T-cell (primary cell): ENCODE measurements around the gene MYRFL. TPM values are rescaled to one million over a fixed set of nuclear protein-coding genes. Genes with fewer than 3 reads are reported as not detected.
"Not testable (repeated sequence)": the region's sequence is repeated elsewhere in the genome, so short reads cannot be mapped to it uniquely, and the experiment has no call there.

ENCODE experiments used
- ATAC-seq, 4 experiments: fragments of 200-7000 bp in 3 of 4; fragments of 150-1000 bp in 1 of 4; cut with Tn5 transposase; replicated peaks in 1 of 4; 1 replicate in 3 of 4; 2 replicates in 1 of 4; pipeline ENCODE4 v1.10.0; 2021; ENCODE audit warnings: moderate library complexity in 3 of 4, mild to moderate bottlenecking in 2 of 4, moderate number of reproducible peaks in 1 of 4
- CTCF ChIA-PET, 2 donors: fragments of 300-600 bp; sonication (Branson Sonifier 250); formaldehyde crosslinking; loops; one replicate each; lab custom pipeline; 2022; ENCODE audit warnings: antibody characterized with exemption in 2 of 2; lab: Charles Lee
- POLR2A ChIA-PET, 2 donors: fragments of 300-600 bp; sonication (Branson Sonifier 250); formaldehyde crosslinking; loops; one replicate each; lab custom pipeline; 2022; ENCODE audit warnings: antibody characterized with exemption in 2 of 2; lab: Charles Lee
- DNase-seq, 35 experiments: peaks; one replicate each; pipeline versions ENCODE4 v3.0.0 to v3.0.0-alpha.2; 2013 to 2023
- H3K27ac ChIP-seq: one replicate; pipeline ENCODE4 v1.5.1; 2013; ENCODE audit warnings: low read length
- H3K27me3 ChIP-seq, 2 experiments: replicated peaks in 1 of 2; 1 replicate in 1 of 2; 2 replicates in 1 of 2; pipeline versions ENCODE4 v1.6.1 to v1.7.0; 2013; ENCODE audit warnings: low read length in 1 of 2, mixed read lengths in 1 of 2; ENCODE audit not compliant: control insufficient read depth in 2 of 2, insufficient read depth in 2 of 2; ENCODE audit errors: extremely low read depth in 1 of 2
- H3K36me3 ChIP-seq, 2 donors: 1 replicate in 1 of 2; 2 replicates in 1 of 2; pipeline versions ENCODE4 v1.6.1 to v1.7.0; 2013; ENCODE audit warnings: low read length in 1 of 2; ENCODE audit not compliant: control insufficient read depth in 2 of 2, insufficient read depth in 1 of 2; ENCODE audit errors: extremely low read depth in 1 of 2
- H3K4me1 ChIP-seq, 2 experiments: 1 replicate in 1 of 2; 2 replicates in 1 of 2; pipeline versions ENCODE4 v1.6.1 to v1.7.0; 2013; ENCODE audit warnings: low read length in 2 of 2, mixed read lengths in 1 of 2; ENCODE audit not compliant: insufficient read depth in 2 of 2, control insufficient read depth in 1 of 2; ENCODE audit errors: extremely low read depth in 1 of 2
- H3K4me3 ChIP-seq, 2 donors: 1 replicate in 1 of 2; 2 replicates in 1 of 2; pipeline versions ENCODE4 v1.5.1 to v1.7.0; 2013; ENCODE audit warnings: mild to moderate bottlenecking in 2 of 2, low read length in 1 of 2, moderate library complexity in 1 of 2; ENCODE audit not compliant: control insufficient read depth in 1 of 2; ENCODE audit errors: extremely low read depth in 1 of 2
- H3K9me3 ChIP-seq: 2 replicates; pipeline ENCODE4 v1.7.0; 2013
- H3K27ac Mint-ChIP-seq, 2 donors: one replicate each; pipeline ENCODE4 v1.8.0; 2020 to 2021; ENCODE audit warnings: mild to moderate bottlenecking in 2 of 2, mixed read lengths in 2 of 2
- H3K27me3 Mint-ChIP-seq, 2 donors: one replicate each; pipeline ENCODE4 v1.8.0; 2021 to 2022; ENCODE audit warnings: mixed read lengths in 2 of 2
- H3K36me3 Mint-ChIP-seq: one replicate; pipeline ENCODE4 v1.8.0; 2021; ENCODE audit warnings: mixed read lengths
- H3K4me1 Mint-ChIP-seq, 3 donors: one replicate each; pipeline ENCODE4 v1.8.0; 2020 to 2022; ENCODE audit warnings: mixed read lengths in 3 of 3, mild to moderate bottlenecking in 1 of 3
- H3K4me3 Mint-ChIP-seq, 3 donors: one replicate each; pipeline ENCODE4 v1.8.0; 2020 to 2022; ENCODE audit warnings: mild to moderate bottlenecking in 3 of 3, mixed read lengths in 3 of 3, moderate library complexity in 3 of 3
- H3K9me3 Mint-ChIP-seq, 3 donors: one replicate each; pipeline ENCODE4 v1.8.0; 2020 to 2022; ENCODE audit warnings: mixed read lengths in 3 of 3
- WGBS: methylation state at CpG from one replicate; pipeline ENCODE4 v1.1.5; 2013; ENCODE audit warnings: missing lambda C conversion rate; ENCODE audit not compliant: insufficient coverage; 5-methylcytosine and 5-hydroxymethylcytosine counted together
- total RNA-seq, 35 experiments: library from RNA in 6 of 35; stranded (reverse) in 6 of 35; fragments of 120-200 nt in 1 of 35; gene quantifications; one replicate each; pipeline versions ENCODE4 v1.2.1 to v1.2.4 and lab custom pipeline; 2013 to 2026

MYRFL gene
- total RNA-seq, 5 donors from 2014 or later (not counting 1 experiment from before 2014, with no cell fraction given) = not detected

GRCh38 chr12:69986114-69986513 lies 161.1 kb downstream of the MYRFL start:
- no CpG with 5 or more reads among the region's 3 CpGs for WGBS
- H3K27me3 Mint-ChIP-seq = peaks cover 5 to 16% of the 10 kb centered on the region in 2 donors
- CTCF ChIA-PET = no interaction called here

GRCh38 chr12:69987579-69988091 lies 162.6 kb downstream of the MYRFL start:
- Mint-ChIP-seq H3K27me3 (peaks cover 5 to 6% of the 10 kb centered on the region in 2 donors), H3K4me1 (no peaks in the 10 kb centered on the region), H3K9me3 (no peaks in the 10 kb centered on the region), H3K36me3 (no peaks in the 10 kb centered on the region), H3K27ac (no peak overlapping the region), H3K4me3 (no peak overlapping the region)
- ATAC-seq (no peak), DNase-seq (no peak)
- H3K9me3 ChIP-seq = no peaks in the 10 kb centered on the region
- no CpG with 5 or more reads among the region's 2 CpGs for WGBS
- POLR2A ChIA-PET = no interaction called here
- H3K36me3 ChIP-seq = no peaks in the 10 kb centered on the region
- no peak overlapping the region for H3K4me3 ChIP-seq
- H3K27ac ChIP-seq = no peak overlapping the region
- CTCF ChIA-PET = interaction anchor here in 1 of 2 donors (0.6 kb wide), 1 partner anchor 48 kb away, joined by 3 read pairs; no protein-coding TSS in a partner anchor
- no peaks in the 10 kb centered on the region for H3K4me1 ChIP-seq
- peaks cover 0 to 3% of the 10 kb centered on the region in 2 experiments for H3K27me3 ChIP-seq

More at GRCh38 chr12:69986114-69986513, 161.1 kb downstream of the MYRFL start:
- POLR2A ChIA-PET = no interaction called here
- Histone ChIP-seq H3K27me3 (no peaks in the 10 kb centered on the region), H3K9me3 (no peaks in the 10 kb centered on the region), H3K27ac (no peak overlapping the region), H3K4me3 (no peak overlapping the region), H3K36me3 (no peaks in the 10 kb centered on the region), H3K4me1 (no peaks in the 10 kb centered on the region)
- Mint-ChIP-seq H3K36me3 (no peaks in the 10 kb centered on the region), H3K27ac (no peak overlapping the region), H3K4me1 (no peaks in the 10 kb centered on the region), H3K9me3 (no peaks in the 10 kb centered on the region), H3K4me3 (no peak overlapping the region)
- ATAC-seq = no peak
- no peak for DNase-seq

- Mint-ChIP-seq H3K4me3 (no peak overlapping the region), H3K27me3 (peaks cover 0 to 5% of the 10 kb centered on the region in 2 donors), H3K36me3 (no peaks in the 10 kb centered on the region), H3K27ac (no peak overlapping the region), H3K9me3 (peaks cover 0 to 3% (median 0%) of the 10 kb centered on the region in 3 donors), H3K4me1 (no peaks in the 10 kb centered on the region)
- H3K36me3 ChIP-seq = no peaks in the 10 kb centered on the region
- no peaks in the 10 kb centered on the region for H3K4me1 ChIP-seq
- peaks cover 0 to 3% of the 10 kb centered on the region in 2 experiments for H3K27me3 ChIP-seq
- POLR2A ChIA-PET = interaction anchor here in 1 of 2 donors (0.6 kb wide), 1 partner anchor 677 kb away, joined by 4 read pairs; no protein-coding TSS in a partner anchor
- ATAC-seq (no peak), DNase-seq (no peak)
- H3K4me3 ChIP-seq = no peak overlapping the region
- H3K9me3 ChIP-seq = no peaks in the 10 kb centered on the region
- CTCF ChIA-PET = interaction anchor here in 1 of 2 donors (0.7 kb wide), 1 partner anchor 13 kb away, joined by 5 read pairs; no protein-coding TSS in a partner anchor
- WGBS = no CpG with 5 or more reads among the region's 9 CpGs
- no peak overlapping the region for H3K27ac ChIP-seq
Measured at GRCh38 chr12:69988481-69989321, 163.7 kb downstream of the MYRFL start.

- H3K36me3 Mint-ChIP-seq = no peaks in the 10 kb centered on the region
- ATAC-seq (no peak), DNase-seq (no peak)
- ChIA-PET CTCF (no interaction called here), POLR2A (no interaction called here)
- Histone ChIP-seq H3K4me3 (no peak overlapping the region), H3K4me1 (no peaks in the 10 kb centered on the region), H3K36me3 (no peaks in the 10 kb centered on the region), H3K27ac (no peak overlapping the region), H3K9me3 (no peaks in the 10 kb centered on the region), H3K27me3 (peaks cover 0 to 3% of the 10 kb centered on the region in 2 experiments)
- H3K4me1 Mint-ChIP-seq = no peaks in the 10 kb centered on the region
- 69% methylated on average over 4 of the region's 6 CpGs for WGBS
- no peak overlapping the region for H3K27ac Mint-ChIP-seq
- no peak overlapping the region for H3K4me3 Mint-ChIP-seq
- peaks cover 0 to 5% of the 10 kb centered on the region in 2 donors for H3K27me3 Mint-ChIP-seq
- peaks cover 0 to 3% (median 0%) of the 10 kb centered on the region in 3 donors for H3K9me3 Mint-ChIP-seq
Measured at GRCh38 chr12:69991690-69992288, 166.8 kb downstream of the MYRFL start.

GRCh38 chr12:69993433-69993832 lies 168.4 kb downstream of the MYRFL start:
- Mint-ChIP-seq H3K4me3 (no peak overlapping the region), H3K27ac (no peak overlapping the region), H3K4me1 (no peaks in the 10 kb centered on the region), H3K9me3 (peaks cover 0 to 3% (median 0%) of the 10 kb centered on the region in 3 donors), H3K36me3 (no peaks in the 10 kb centered on the region), H3K27me3 (peaks cover 0 to 9% of the 10 kb centered on the region in 2 donors)
- Histone ChIP-seq H3K4me1 (no peaks in the 10 kb centered on the region), H3K27ac (no peak overlapping the region), H3K27me3 (peaks cover 0 to 3% of the 10 kb centered on the region in 2 experiments), H3K9me3 (no peaks in the 10 kb centered on the region), H3K36me3 (no peaks in the 10 kb centered on the region), H3K4me3 (no peak overlapping the region)
- POLR2A ChIA-PET = interaction anchor here in 1 of 2 donors (0.6 kb wide), 1 partner anchor 65 kb away, joined by 4 read pairs; no protein-coding TSS in a partner anchor
- ATAC-seq = no peak
- no peak for DNase-seq
- CTCF ChIA-PET = no interaction called here
- no CpG with 5 or more reads among the region's 1 CpG for WGBS

GRCh38 chr12:69994086-69994485 lies 169.1 kb downstream of the MYRFL start:
- ATAC-seq, H3K27ac ChIP-seq, H3K4me1 Mint-ChIP-seq, H3K4me3 Mint-ChIP-seq, H3K36me3 ChIP-seq, H3K27me3 ChIP-seq, H3K4me1 ChIP-seq, H3K27ac Mint-ChIP-seq, CTCF ChIA-PET, H3K4me3 ChIP-seq, H3K9me3 Mint-ChIP-seq, POLR2A ChIA-PET, H3K36me3 Mint-ChIP-seq, DNase-seq, H3K9me3 ChIP-seq, H3K27me3 Mint-ChIP-seq: not testable (repeated sequence)
- 84% methylated on average over 5 of the region's 7 CpGs for WGBS
